ENCODE results near the gene GOT1.

GOT1 gene

DNA sequence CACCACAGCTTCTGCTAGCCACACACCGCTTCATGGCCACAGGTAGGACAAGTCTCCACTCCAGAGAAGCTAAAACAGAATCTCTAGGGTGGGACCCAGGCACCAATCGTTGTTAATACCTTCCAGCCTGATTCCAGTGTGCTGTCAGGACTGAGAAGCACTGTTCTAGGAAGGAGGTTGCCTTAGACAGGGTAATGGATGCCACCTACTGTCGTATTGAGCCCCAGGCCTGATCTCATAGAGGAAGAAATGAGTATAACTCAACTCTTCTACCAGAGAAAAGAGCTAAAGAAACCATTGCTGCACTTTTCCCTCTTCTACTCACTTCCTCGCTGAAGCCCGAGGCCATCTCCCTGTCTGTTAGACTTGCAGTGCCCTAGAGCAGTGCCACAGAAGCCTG lies 69.5 kb downstream of the GOT1 start:
- Histone ChIP-seq H3K4me3 (ENCODE audit: low read length) (no peak overlapping the region), H2AFZ (ENCODE audit: low read depth, low read length) (no peak overlapping the region), H3K27ac (ENCODE audit: low read length) (no peak overlapping the region), H4K20me1 (ENCODE audit: insufficient read depth, low read length) (no peaks in the 10 kb centered on the region), H3K4me1 (ENCODE audit: low read length) (no peaks in the 10 kb centered on the region), H3K79me2 (ENCODE audit: low read length) (no peaks in the 10 kb centered on the region), H3K9me3 (ENCODE audit: insufficient read depth, low read length) (no peaks in the 10 kb centered on the region), H3K4me2 (ENCODE audit: low read length) (no peak overlapping the region), H3K9ac (ENCODE audit: low read length) (no peak overlapping the region), H3K27me3 (ENCODE audit: low read depth, low read length) (peaks cover 36% of the 10 kb centered on the region), H3K36me3 (replicated peaks; ENCODE audit: low read depth, low read length) (no peaks in the 10 kb centered on the region)
- TF ChIP-seq EZH2phosphoT487 (IDR thresholded peaks at IDR 0.05; ENCODE audit: low read depth), result no peak
- TF ChIP-seq, protein P1, sequence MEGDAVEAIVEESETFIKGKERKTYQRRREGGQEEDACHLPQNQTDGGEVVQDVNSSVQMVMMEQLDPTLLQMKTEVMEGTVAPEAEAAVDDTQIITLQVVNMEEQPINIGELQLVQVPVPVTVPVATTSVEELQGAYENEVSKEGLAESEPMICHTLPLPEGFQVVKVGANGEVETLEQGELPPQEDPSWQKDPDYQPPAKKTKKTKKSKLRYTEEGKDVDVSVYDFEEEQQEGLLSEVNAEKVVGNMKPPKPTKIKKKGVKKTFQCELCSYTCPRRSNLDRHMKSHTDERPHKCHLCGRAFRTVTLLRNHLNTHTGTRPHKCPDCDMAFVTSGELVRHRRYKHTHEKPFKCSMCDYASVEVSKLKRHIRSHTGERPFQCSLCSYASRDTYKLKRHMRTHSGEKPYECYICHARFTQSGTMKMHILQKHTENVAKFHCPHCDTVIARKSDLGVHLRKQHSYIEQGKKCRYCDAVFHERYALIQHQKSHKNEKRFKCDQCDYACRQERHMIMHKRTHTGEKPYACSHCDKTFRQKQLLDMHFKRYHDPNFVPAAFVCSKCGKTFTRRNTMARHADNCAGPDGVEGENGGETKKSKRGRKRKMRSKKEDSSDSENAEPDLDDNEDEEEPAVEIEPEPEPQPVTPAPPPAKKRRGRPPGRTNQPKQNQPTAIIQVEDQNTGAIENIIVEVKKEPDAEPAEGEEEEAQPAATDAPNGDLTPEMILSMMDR (IDR thresholded peaks at IDR 0.05; ENCODE audit: low read depth, low read length), result no peak; the same call in 1 of the 2 replicates

GRCh38 chr10:99358101-99358500 lies 72.3 kb downstream of the GOT1 start:
- TF ChIP-seq EZH2phosphoT487 (IDR thresholded peaks at IDR 0.05; ENCODE audit: low read depth), result no peak
- TF ChIP-seq, protein P1 (IDR thresholded peaks at IDR 0.05; ENCODE audit: low read depth, low read length), result no peak
- H3K4me2 ChIP-seq (ENCODE audit: low read length), result no peak overlapping the region
- H3K4me1 ChIP-seq (ENCODE audit: low read length), result no peaks in the 10 kb centered on the region
- no peaks in the 10 kb centered on the region for H3K9me3 ChIP-seq (ENCODE audit: insufficient read depth, low read length)
- H3K4me3 ChIP-seq (ENCODE audit: low read length), result no peak overlapping the region
- H4K20me1 ChIP-seq (ENCODE audit: insufficient read depth, low read length), result no peaks in the 10 kb centered on the region
- H2AFZ ChIP-seq (ENCODE audit: low read depth, low read length), result no peak overlapping the region
- H3K9ac ChIP-seq (ENCODE audit: low read length), result no peak overlapping the region
- no peaks in the 10 kb centered on the region for H3K79me2 ChIP-seq (ENCODE audit: low read length)
- no peaks in the 10 kb centered on the region for H3K36me3 ChIP-seq (replicated peaks; ENCODE audit: low read depth, low read length)
- peaks cover 46% of the 10 kb centered on the region for H3K27me3 ChIP-seq (ENCODE audit: low read depth, low read length)
- H3K27ac ChIP-seq (ENCODE audit: low read length), result no peak overlapping the region

DNA sequence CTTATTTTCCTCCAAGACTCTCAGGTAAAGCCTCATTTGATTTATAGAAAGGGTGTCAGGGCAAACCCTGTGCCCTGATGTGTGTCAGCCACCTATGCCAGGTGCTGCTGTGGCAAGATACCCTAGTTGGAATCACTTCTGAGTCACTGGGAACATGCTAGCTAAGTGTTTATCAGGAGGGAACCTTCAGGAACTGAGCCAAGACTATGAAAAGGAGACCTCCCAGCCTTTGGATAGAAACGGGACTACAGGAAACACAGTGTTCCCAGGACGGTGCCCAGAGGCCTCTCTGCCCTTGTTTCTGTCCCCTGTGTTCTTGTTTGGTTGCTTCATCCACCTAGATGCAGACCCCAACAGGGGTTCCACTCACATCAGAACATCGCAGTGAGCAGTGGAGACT lies 72.7 kb downstream of the GOT1 start:
- no peaks in the 10 kb centered on the region for H3K4me1 ChIP-seq (ENCODE audit: low read length)
- H4K20me1 ChIP-seq (ENCODE audit: insufficient read depth, low read length), result no peaks in the 10 kb centered on the region
- TF ChIP-seq EZH2phosphoT487 (IDR thresholded peaks at IDR 0.05; ENCODE audit: low read depth), result no peak
- TF ChIP-seq, protein P1 (IDR thresholded peaks at IDR 0.05; ENCODE audit: low read depth, low read length), result no peak
- H3K9ac ChIP-seq (ENCODE audit: low read length), result no peak overlapping the region
- no peak overlapping the region for H3K27ac ChIP-seq (ENCODE audit: low read length)
- peaks cover 50% of the 10 kb centered on the region for H3K27me3 ChIP-seq (ENCODE audit: low read depth, low read length)
- H3K9me3 ChIP-seq (ENCODE audit: insufficient read depth, low read length), result no peaks in the 10 kb centered on the region
- H3K36me3 ChIP-seq (replicated peaks; ENCODE audit: low read depth, low read length), result no peaks in the 10 kb centered on the region
- no peaks in the 10 kb centered on the region for H3K79me2 ChIP-seq (ENCODE audit: low read length)
- H3K4me2 ChIP-seq (ENCODE audit: low read length), result no peak overlapping the region
- H2AFZ ChIP-seq (ENCODE audit: low read depth, low read length), result no peak overlapping the region
- H3K4me3 ChIP-seq (ENCODE audit: low read length), result no peak overlapping the region

DNA sequence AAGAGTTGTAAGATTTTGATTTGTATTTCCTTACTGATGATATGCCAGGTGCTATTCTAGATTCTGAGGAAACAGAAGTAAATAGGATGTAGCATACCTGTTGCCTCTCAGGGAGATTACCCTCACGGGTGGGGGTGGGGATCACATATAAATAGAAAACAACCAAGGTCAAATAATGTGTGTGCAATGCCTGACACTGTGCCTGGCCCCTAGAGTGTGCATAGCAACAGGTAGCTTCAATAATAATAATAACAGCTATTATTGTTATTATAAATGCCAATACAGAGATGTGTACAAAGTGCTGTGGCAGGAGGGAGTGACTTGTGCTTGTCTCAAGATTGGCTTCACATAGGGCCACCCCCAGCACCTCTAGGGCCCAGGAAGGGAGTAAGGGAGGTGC lies 77.2 kb downstream of the GOT1 start:
- Histone ChIP-seq H3K4me2 (ENCODE audit: low read length) (no peak overlapping the region), H3K36me3 (replicated peaks; ENCODE audit: low read depth, low read length) (no peaks in the 10 kb centered on the region), H3K4me3 (ENCODE audit: low read length) (no peak overlapping the region), H3K9me3 (ENCODE audit: insufficient read depth, low read length) (no peaks in the 10 kb centered on the region), H3K4me1 (ENCODE audit: low read length) (no peaks in the 10 kb centered on the region), H4K20me1 (ENCODE audit: insufficient read depth, low read length) (no peaks in the 10 kb centered on the region), H3K79me2 (ENCODE audit: low read length) (no peaks in the 10 kb centered on the region), H3K27ac (ENCODE audit: low read length) (no peak overlapping the region), H3K27me3 (ENCODE audit: low read depth, low read length) (peaks cover 53% of the 10 kb centered on the region), H3K9ac (ENCODE audit: low read length) (no peak overlapping the region), H2AFZ (ENCODE audit: low read depth, low read length) (no peak overlapping the region)
- TF ChIP-seq EZH2phosphoT487 (IDR thresholded peaks at IDR 0.05; ENCODE audit: low read depth), result no peak
- TF ChIP-seq, protein P1 (IDR thresholded peaks at IDR 0.05; ENCODE audit: low read depth, low read length), result no peak

Data from OCI-LY3 (cell line).